Measurements from ENCODE around the gene MRPL38. TPM values are rescaled to one million over a fixed set of nuclear protein-coding genes. Genes with fewer than 3 reads are reported as not detected.

MRPL38 gene
- total RNA-seq, 6 experiments from 2014 or later = 46.1 to 79.8 (median 57.3) TPM

DNA sequence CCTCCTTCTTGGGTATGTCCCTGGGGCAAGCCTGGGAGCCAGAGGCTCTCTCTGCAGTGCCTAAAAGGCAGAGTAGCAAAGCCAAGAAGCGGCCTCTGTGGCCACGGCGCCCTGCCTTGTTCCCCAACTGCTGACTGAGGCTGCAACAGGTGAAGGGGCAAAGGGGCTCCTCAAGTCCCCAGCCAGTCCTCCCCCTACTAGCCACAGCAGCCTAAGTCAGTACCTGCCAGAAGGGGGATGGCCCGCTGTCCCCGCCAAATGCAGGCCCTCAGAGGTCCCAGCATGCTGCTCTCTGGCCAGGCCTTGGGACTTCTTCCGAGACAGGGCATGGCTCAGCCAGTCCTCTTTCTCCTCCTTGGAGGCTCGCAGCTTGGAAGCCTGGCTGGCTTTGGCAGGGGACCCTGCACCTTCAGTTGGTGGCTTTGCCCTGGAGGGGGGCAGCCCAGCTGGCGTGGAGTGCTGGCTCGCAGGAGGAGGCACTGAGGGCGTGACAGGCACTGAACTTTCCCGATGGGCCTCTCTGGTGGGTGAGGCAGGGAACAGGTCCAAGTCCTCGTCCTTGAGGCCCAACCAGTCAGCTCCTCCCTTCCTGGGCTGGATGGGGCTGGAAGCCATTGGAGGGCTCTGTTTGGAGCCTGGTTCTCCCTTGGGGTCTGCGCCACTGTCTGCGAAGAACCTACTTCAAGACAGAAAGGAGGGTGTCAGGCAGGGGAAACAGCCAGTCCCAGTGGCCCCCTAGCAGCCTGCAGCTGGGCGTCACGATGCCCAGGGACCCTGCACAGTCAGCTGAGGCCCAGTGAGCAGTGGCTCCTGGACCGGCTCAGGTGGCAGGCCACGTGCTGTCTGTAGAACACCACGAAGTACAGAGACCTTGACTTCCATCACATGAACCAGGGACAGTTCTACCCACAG is 18.5 kb upstream of the MRPL38 start:
- Histone ChIP-seq H3K36me3 (no peaks in the 10 kb centered on the region), H3K4me1 (peaks cover 0 to 12% (median 10%) of the 10 kb centered on the region in 4 donors), H3K27ac (no peak overlapping the region), H3K27me3 (no peaks in the 10 kb centered on the region), H3K4me3 (no peak overlapping the region), H3K9me3 (no peaks in the 10 kb centered on the region)
- no peak for ATAC-seq
- WGBS (ENCODE audit: insufficient coverage, low coverage, low lambda C conversion rate, missing lambda C conversion rate) = no CpG with 5 or more reads among the region's 19 CpGs
- DNase-seq = peak in 1 of 3 donors; percentile 49
- intact Hi-C loops (cut with DNase I) = no loop called here
- no peak for TF ChIP-seq POLR2A (IDR thresholded peaks at IDR 0.05)
- TF ChIP-seq CTCF (IDR thresholded peaks at IDR 0.05) = no peak

DNA sequence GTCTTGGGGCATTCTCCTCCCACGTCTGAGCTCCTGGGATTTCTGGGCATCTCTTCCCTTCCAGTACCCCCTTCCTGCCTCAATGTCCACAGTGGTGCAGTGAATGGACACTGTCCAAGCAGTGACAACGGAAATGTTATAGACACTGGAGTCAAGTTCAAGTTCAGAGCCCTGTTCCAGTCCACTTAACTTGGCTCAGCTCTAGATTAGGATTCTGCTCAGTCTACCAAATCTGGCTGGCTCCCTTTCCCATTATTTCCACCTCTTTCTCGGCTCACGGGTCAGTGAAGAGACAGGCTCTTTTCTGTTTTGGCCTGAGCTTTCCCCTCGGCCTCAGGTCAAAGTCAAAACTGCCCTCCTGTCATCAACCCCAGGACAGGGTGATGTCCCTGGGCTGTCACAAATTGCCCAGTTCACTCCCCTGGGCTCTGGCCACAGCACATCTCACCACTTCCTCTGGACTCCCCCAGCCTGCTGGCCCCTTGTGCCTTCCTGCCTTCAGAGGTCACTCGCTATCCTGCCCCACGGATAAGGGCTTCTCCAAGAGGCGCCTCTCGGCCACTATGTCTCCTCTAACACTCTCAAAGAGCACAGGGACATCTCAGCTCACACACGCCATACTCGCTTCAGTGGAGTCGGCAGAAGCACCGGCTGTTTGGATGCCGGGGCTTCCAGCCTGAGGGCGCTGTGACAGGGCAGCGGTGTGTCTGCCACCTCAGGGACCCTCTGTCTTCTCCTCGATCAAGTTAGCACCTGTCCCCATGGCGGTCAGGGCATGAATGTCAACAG is 17.7 kb upstream of the MRPL38 start:
- TF ChIP-seq POLR2A (IDR thresholded peaks at IDR 0.05) (no peak), CTCF (IDR thresholded peaks at IDR 0.05) (no peak)
- no peak for DNase-seq
- peak; percentile 76 to 85 (median 78) for ATAC-seq
- Histone ChIP-seq H3K36me3 (no peaks in the 10 kb centered on the region), H3K9me3 (no peaks in the 10 kb centered on the region), H3K27me3 (no peaks in the 10 kb centered on the region), H3K4me1 (peaks cover 0 to 12% (median 10%) of the 10 kb centered on the region in 4 donors), H3K27ac (peak overlapping the region in 1 of 3 donors; percentile 7), H3K4me3 (no peak overlapping the region)
- WGBS (ENCODE audit: insufficient coverage, low coverage, low lambda C conversion rate, missing lambda C conversion rate) = 68% methylated on average over 18 of the region's 18 CpGs
- intact Hi-C loops (cut with DNase I) = no loop called here

DNA sequence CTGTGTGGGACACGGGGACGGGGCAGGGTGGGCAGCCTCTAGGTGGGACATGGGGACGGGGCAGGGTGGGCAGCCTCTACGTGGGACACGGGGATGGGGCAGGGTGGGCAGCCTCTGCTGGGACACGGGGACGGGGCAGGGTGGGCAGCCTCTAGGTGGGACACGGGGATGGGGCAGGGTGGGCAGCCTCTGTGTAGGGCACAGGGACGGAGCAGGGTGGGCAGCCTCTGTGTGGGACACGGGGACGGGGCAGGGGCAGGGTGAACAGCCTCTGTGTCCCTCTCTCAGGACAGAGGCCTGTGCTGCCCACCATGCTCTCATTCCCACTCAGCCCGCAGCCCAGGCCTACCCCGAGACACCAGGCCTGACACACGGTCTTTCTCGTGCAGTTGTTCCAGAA is 16.9 kb upstream of the MRPL38 start:
- ATAC-seq (no peak), DNase-seq (no peak)
- H3K36me3 ChIP-seq = no peaks in the 10 kb centered on the region
- WGBS (ENCODE audit: insufficient coverage, low coverage, low lambda C conversion rate, missing lambda C conversion rate) = no CpG with 5 or more reads among the region's 15 CpGs
- H3K4me3 ChIP-seq = no peak overlapping the region
- H3K27ac ChIP-seq = no peak overlapping the region
- H3K4me1 ChIP-seq = peaks cover 0 to 12% (median 10%) of the 10 kb centered on the region in 4 donors
- H3K27me3 ChIP-seq = no peaks in the 10 kb centered on the region
- intact Hi-C loops (cut with DNase I) = no loop called here
- no peaks in the 10 kb centered on the region for H3K9me3 ChIP-seq
- TF ChIP-seq CTCF (IDR thresholded peaks at IDR 0.05) (no peak), POLR2A (IDR thresholded peaks at IDR 0.05) (no peak)

GRCh38 chr17:75920045-75920560 is 15.4 kb upstream of the MRPL38 start:
- no peak for TF ChIP-seq POLR2A (IDR thresholded peaks at IDR 0.05)
- TF ChIP-seq CTCF (IDR thresholded peaks at IDR 0.05) = no peak
- no peak overlapping the region for H3K27ac ChIP-seq
- ATAC-seq (no peak), DNase-seq (no peak)
- H3K27me3 ChIP-seq = no peaks in the 10 kb centered on the region
- H3K9me3 ChIP-seq = no peaks in the 10 kb centered on the region
- WGBS (ENCODE audit: insufficient coverage, low coverage, low lambda C conversion rate, missing lambda C conversion rate) = 82% methylated on average over 5 of the region's 11 CpGs
- H3K36me3 ChIP-seq = no peaks in the 10 kb centered on the region
- intact Hi-C loops (cut with DNase I) = no loop called here
- peaks cover 0 to 12% (median 10%) of the 10 kb centered on the region in 4 donors for H3K4me1 ChIP-seq
- H3K4me3 ChIP-seq = no peak overlapping the region
